SU-DHL-6 (cell line): Measurements from ENCODE around the gene ARHGAP4.

Source experiments
- EZH2phosphoT487 ChIP-seq: fragments of 200-600 bp; sonication (generic), shearing (Covaris generic); conservative IDR thresholded peaks from 2 replicates; pipeline ENCODE4 v1.6.1; 2018; ENCODE audit warnings: mild to moderate bottlenecking, antibody characterized with exemption, low read length, moderate library complexity, mixed read lengths
- TF ChIP-seq, protein P1 (sequence below): fragments of 200-600 bp; sonication (generic); IDR thresholded peaks from one replicate; pipeline ENCODE4 v1.5.1; 2017; ENCODE audit warnings: antibody characterized with exemption, mild to moderate bottlenecking, low read length, moderate library complexity; ENCODE audit not compliant: insufficient read depth, poor library complexity, severe bottlenecking

DNA sequence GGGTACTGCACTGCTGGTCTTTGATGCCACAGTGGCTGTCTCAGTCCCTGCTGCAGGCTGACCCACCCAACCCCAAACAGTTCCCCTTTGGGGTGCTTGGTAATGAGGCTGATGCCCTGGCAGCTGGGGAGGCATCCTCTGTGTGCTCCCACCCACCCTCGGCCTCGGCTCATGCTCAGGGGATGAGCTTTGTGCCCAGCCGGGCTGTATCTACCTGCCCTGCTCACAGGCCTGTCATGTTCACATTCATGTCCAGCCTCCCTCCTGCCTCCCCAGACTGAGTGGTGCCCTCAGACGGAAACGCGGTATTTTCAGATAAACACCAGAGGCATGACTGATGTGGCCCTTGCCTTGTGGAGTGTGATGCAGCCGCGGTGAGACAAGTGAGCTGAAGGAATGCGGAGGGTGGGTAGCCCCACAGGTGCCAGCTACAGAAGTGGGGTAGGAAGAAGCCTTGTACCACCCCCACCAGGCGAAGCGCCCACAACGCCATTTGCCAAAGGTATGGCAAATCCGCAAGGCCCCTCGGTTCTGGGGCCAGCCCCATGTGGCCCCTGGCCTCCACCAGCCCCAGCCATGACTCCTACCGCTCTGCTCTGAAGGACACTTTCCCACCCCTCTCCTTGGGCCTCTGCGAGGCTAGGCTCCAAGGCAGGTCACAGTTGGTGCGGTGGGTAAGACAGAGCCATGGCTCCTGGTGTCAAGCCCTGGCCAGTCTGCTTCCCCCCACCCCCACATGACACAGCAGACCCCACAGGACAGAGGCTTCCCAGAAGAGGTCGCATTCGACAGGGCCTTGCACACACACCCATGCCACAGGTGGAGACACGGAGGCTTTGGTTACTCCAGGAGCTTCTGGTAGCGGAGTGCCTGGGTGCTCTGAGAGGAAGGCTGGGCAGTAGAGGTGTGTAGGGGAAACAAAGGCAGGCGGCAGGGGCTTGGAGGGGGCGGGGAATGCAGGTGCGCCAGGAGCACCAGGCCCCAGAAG lies 20.2 kb upstream of the ARHGAP4 start:
- TF ChIP-seq, protein P1, sequence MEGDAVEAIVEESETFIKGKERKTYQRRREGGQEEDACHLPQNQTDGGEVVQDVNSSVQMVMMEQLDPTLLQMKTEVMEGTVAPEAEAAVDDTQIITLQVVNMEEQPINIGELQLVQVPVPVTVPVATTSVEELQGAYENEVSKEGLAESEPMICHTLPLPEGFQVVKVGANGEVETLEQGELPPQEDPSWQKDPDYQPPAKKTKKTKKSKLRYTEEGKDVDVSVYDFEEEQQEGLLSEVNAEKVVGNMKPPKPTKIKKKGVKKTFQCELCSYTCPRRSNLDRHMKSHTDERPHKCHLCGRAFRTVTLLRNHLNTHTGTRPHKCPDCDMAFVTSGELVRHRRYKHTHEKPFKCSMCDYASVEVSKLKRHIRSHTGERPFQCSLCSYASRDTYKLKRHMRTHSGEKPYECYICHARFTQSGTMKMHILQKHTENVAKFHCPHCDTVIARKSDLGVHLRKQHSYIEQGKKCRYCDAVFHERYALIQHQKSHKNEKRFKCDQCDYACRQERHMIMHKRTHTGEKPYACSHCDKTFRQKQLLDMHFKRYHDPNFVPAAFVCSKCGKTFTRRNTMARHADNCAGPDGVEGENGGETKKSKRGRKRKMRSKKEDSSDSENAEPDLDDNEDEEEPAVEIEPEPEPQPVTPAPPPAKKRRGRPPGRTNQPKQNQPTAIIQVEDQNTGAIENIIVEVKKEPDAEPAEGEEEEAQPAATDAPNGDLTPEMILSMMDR: no peak
- TF ChIP-seq EZH2phosphoT487: no peak
